Mesenteric fat pad (tissue), 1 donor: ENCODE measurements around the gene TAF7L. TPM values are rescaled to one million over a fixed set of nuclear protein-coding genes. Genes with fewer than 3 reads are reported as not detected.

ENCODE experiments used
- DNase-seq: peaks from one replicate; pipeline ENCODE4 v3.0.0-alpha.2; 2020; ENCODE audit warnings: low spot score
- total RNA-seq: library from RNA; stranded (reverse); fragmentation: NEBNext Ultra II Directional; extraction: Animal tissue kit (Norgen Biotek cat#: 25700); gene quantifications from one replicate; pipeline ENCODE4 v1.2.1, GENCODE V29; 2021
- donor health status: DM: yes; HTN: yes; CAD: no.

TAF7L gene
- total RNA-seq, 1 donor from 2014 or later: 0.26 TPM

- no peak for DNase-seq
Measured at GRCh38 chrX:101223226-101223625, 67.9 kb downstream of the TAF7L start.

- no peak for DNase-seq
Measured at GRCh38 chrX:101220662-101221260, 70.4 kb downstream of the TAF7L start.

GRCh38 chrX:101219864-101220346 is 71.2 kb downstream of the TAF7L start:
- DNase-seq: no peak

GRCh38 chrX:101219116-101219863 is 71.8 kb downstream of the TAF7L start, which contains the start of gene DRP2:
TSS of gene DRP2 (plus strand) at chrX:101219786. CDS start at chrX:101231648, 11,862 bp downstream.
- no peak for DNase-seq

Other genes with a start within 250 kb of the TAF7L start
- gene TRMT2B, start 239.2 kb downstream of the TAF7L start, total RNA-seq: 12.6 TPM
- gene TMEM35A, start 212.5 kb downstream of the TAF7L start, total RNA-seq: 0.19 TPM
- gene CENPI, start 193.1 kb downstream of the TAF7L start, total RNA-seq: 1.4 TPM
- 0.22 TPM for gene DRP2, start 71.5 kb downstream of the TAF7L start, total RNA-seq
- gene TIMM8A, start 57.4 kb upstream of the TAF7L start, total RNA-seq: 14.7 TPM
- 11.5 TPM for gene BTK, start 94.9 kb upstream of the TAF7L start, total RNA-seq
- 140 TPM for gene RPL36A, start 99.7 kb upstream of the TAF7L start, total RNA-seq
- gene GLA, start 116.6 kb upstream of the TAF7L start, total RNA-seq: 46.9 TPM
- gene HNRNPH2, start 116.9 kb upstream of the TAF7L start, total RNA-seq: 62.1 TPM
- gene ARMCX4, start 194.1 kb upstream of the TAF7L start, total RNA-seq: 10.1 TPM